ENCODE results near the gene ACSBG1.

ACSBG1 gene

GRCh38 chr15:78237146-78237545 is 2.8 kb upstream of the ACSBG1 start:
- Histone ChIP-seq H2AFZ (ENCODE audit: low read depth, low read length) (no peak overlapping the region), H2BK15ac (ENCODE audit: low read depth, poor library complexity, severe bottlenecking) (no peak overlapping the region), H3K9ac (ENCODE audit: low read length) (no peak overlapping the region), H3K9me3 (ENCODE audit: control insufficient read depth, low read length) (no peaks in the 10 kb centered on the region), H3K23ac (ENCODE audit: low read length in 2 of 2) (no peak overlapping the region), H3K4me1 (ENCODE audit: control insufficient read depth, insufficient read depth, low read depth, low read length) (peaks cover 2% of the 10 kb centered on the region), H3K4me3 (ENCODE audit: insufficient read depth in 1 of 2, low read depth in 1 of 2, low read length in 2 of 2) (no peak overlapping the region), H3K27ac (ENCODE audit: low read length, poor library complexity, severe bottlenecking) (no peak overlapping the region), H2BK120ac (ENCODE audit: low read depth, low read length) (no peak overlapping the region), H2AK5ac (ENCODE audit: low read length, severe bottlenecking) (no peak overlapping the region), H3K4ac (ENCODE audit: low read depth in 1 of 2, low read length in 2 of 2) (no peak overlapping the region), H2BK12ac (ENCODE audit: low read length in 2 of 2) (no peak overlapping the region), H3K36me3 (ENCODE audit: control insufficient read depth in 1 of 2, insufficient read depth in 2 of 2, low read depth in 1 of 2, low read length in 2 of 2) (no peaks in the 10 kb centered on the region), H3K4me2 (ENCODE audit: low read length, poor library complexity, severe bottlenecking) (no peak overlapping the region), H3K18ac (ENCODE audit: low read depth in 1 of 2, low read length in 2 of 2) (no peak overlapping the region), H3K14ac (ENCODE audit: low read length in 2 of 2) (no peak overlapping the region), H3K27me3 (ENCODE audit: control insufficient read depth in 1 of 2, insufficient read depth in 1 of 2, low read length in 2 of 2) (peaks cover 22 to 59% of the 10 kb centered on the region in 2 experiments), H2BK5ac (ENCODE audit: low read depth, low read length, poor library complexity, severe bottlenecking) (no peak overlapping the region), H3K79me1 (replicated peaks; ENCODE audit: low read length, poor library complexity, severe bottlenecking) (no peaks in the 10 kb centered on the region), H4K91ac (ENCODE audit: low read length) (no peak overlapping the region), H4K8ac (ENCODE audit: low read length) (no peak overlapping the region)
- no peak for DNase-seq
- WGBS, result 85% methylated on average over 6 of the region's 6 CpGs

- WGBS, result 87% methylated on average over 6 of the region's 6 CpGs
- Histone ChIP-seq H2AK5ac (ENCODE audit: low read length, severe bottlenecking) (no peak overlapping the region), H3K27me3 (ENCODE audit: control insufficient read depth in 1 of 2, insufficient read depth in 1 of 2, low read length in 2 of 2) (peaks cover 22 to 59% of the 10 kb centered on the region in 2 experiments), H4K91ac (ENCODE audit: low read length) (no peak overlapping the region), H2BK120ac (ENCODE audit: low read depth, low read length) (no peak overlapping the region), H3K79me1 (replicated peaks; ENCODE audit: low read length, poor library complexity, severe bottlenecking) (no peaks in the 10 kb centered on the region), H3K14ac (ENCODE audit: low read length in 2 of 2) (no peak overlapping the region), H3K18ac (ENCODE audit: low read depth in 1 of 2, low read length in 2 of 2) (no peak overlapping the region), H3K27ac (ENCODE audit: low read length, poor library complexity, severe bottlenecking) (no peak overlapping the region), H3K9ac (ENCODE audit: low read length) (no peak overlapping the region), H3K4me3 (ENCODE audit: insufficient read depth in 1 of 2, low read depth in 1 of 2, low read length in 2 of 2) (no peak overlapping the region), H3K23ac (ENCODE audit: low read length in 2 of 2) (no peak overlapping the region), H4K8ac (ENCODE audit: low read length) (no peak overlapping the region), H3K36me3 (ENCODE audit: control insufficient read depth in 1 of 2, insufficient read depth in 2 of 2, low read depth in 1 of 2, low read length in 2 of 2) (no peaks in the 10 kb centered on the region), H2BK12ac (ENCODE audit: low read length in 2 of 2) (no peak overlapping the region), H3K4me1 (ENCODE audit: control insufficient read depth, insufficient read depth, low read depth, low read length) (peaks cover 2% of the 10 kb centered on the region), H3K9me3 (ENCODE audit: control insufficient read depth, low read length) (no peaks in the 10 kb centered on the region), H2BK5ac (ENCODE audit: low read depth, low read length, poor library complexity, severe bottlenecking) (no peak overlapping the region), H2AFZ (ENCODE audit: low read depth, low read length) (no peak overlapping the region), H3K4me2 (ENCODE audit: low read length, poor library complexity, severe bottlenecking) (no peak overlapping the region), H2BK15ac (ENCODE audit: low read depth, poor library complexity, severe bottlenecking) (no peak overlapping the region), H3K4ac (ENCODE audit: low read depth in 1 of 2, low read length in 2 of 2) (no peak overlapping the region)
- DNase-seq, result no peak
Measured at GRCh38 chr15:78236491-78236890, 2.1 kb upstream of the ACSBG1 start.

DNA sequence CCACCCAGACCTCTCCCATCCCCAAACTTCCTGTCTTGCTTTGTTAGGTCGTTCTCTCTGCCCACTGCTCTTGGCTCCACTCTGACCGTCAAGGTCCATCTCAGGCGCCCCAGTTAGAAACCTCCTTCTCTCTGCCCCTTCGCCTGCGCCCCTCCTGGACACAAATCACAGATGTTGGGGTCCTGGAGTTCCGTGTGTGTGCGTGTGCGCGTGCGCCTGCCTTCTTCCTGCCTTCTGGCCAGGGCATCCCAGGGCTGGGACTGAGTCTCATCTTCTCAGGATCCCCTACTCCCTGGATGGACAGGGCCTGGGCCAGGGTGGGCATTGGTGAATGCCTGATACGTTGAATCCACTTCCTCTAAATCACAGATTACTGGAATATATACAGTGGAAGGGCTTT is 869 bp downstream of the ACSBG1 start:
- Histone ChIP-seq H2BK120ac (ENCODE audit: low read depth, low read length) (no peak overlapping the region), H2BK12ac (ENCODE audit: low read length in 2 of 2) (no peak overlapping the region), H3K36me3 (ENCODE audit: control insufficient read depth in 1 of 2, insufficient read depth in 2 of 2, low read depth in 1 of 2, low read length in 2 of 2) (no peaks in the 10 kb centered on the region), H3K23ac (ENCODE audit: low read length in 2 of 2) (no peak overlapping the region), H2BK5ac (ENCODE audit: low read depth, low read length, poor library complexity, severe bottlenecking) (no peak overlapping the region), H3K27ac (ENCODE audit: low read length, poor library complexity, severe bottlenecking) (no peak overlapping the region), H3K9ac (ENCODE audit: low read length) (no peak overlapping the region), H3K9me3 (ENCODE audit: control insufficient read depth, low read length) (no peaks in the 10 kb centered on the region), H4K8ac (ENCODE audit: low read length) (no peak overlapping the region), H3K27me3 (ENCODE audit: control insufficient read depth in 1 of 2, insufficient read depth in 1 of 2, low read length in 2 of 2) (peaks cover 30 to 80% of the 10 kb centered on the region in 2 experiments), H3K4me1 (ENCODE audit: control insufficient read depth, insufficient read depth, low read depth, low read length) (no peaks in the 10 kb centered on the region), H3K14ac (ENCODE audit: low read length in 2 of 2) (no peak overlapping the region), H3K4me2 (ENCODE audit: low read length, poor library complexity, severe bottlenecking) (no peak overlapping the region), H2AK5ac (ENCODE audit: low read length, severe bottlenecking) (no peak overlapping the region), H3K4me3 (ENCODE audit: insufficient read depth in 1 of 2, low read depth in 1 of 2, low read length in 2 of 2) (no peak overlapping the region), H3K79me1 (replicated peaks; ENCODE audit: low read length, poor library complexity, severe bottlenecking) (no peaks in the 10 kb centered on the region), H2BK15ac (ENCODE audit: low read depth, poor library complexity, severe bottlenecking) (no peak overlapping the region), H2AFZ (ENCODE audit: low read depth, low read length) (no peak overlapping the region), H3K4ac (ENCODE audit: low read depth in 1 of 2, low read length in 2 of 2) (no peak overlapping the region), H3K18ac (ENCODE audit: low read depth in 1 of 2, low read length in 2 of 2) (no peak overlapping the region), H4K91ac (ENCODE audit: low read length) (no peak overlapping the region)
- DNase-seq, result no peak
- 74% methylated on average over 11 of the region's 11 CpGs for WGBS

DNA sequence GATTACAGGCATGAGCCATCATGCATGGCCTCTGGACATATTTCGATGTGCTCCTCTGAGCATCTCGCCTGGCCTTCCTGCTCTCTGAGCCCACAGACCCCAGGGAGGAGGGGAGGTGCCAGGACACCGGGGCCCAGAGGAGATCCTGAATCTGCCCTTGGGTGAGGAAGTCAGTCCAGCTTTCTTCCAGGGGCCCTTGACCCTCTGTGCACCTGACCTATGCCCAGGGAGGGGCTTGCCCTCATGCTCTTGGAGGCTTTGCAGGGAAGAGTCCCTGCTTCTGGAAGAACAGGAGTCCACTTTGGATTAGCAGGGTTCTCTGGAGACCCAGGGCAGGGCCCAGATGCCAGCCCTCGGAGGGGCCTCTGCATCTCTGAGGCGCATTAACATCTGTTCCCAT is 1.4 kb downstream of the ACSBG1 start:
- DNase-seq, result no peak
- Histone ChIP-seq H3K27me3 (ENCODE audit: control insufficient read depth in 1 of 2, insufficient read depth in 1 of 2, low read length in 2 of 2) (peaks cover 30 to 81% of the 10 kb centered on the region in 2 experiments), H3K27ac (ENCODE audit: low read length, poor library complexity, severe bottlenecking) (no peak overlapping the region), H2AK5ac (ENCODE audit: low read length, severe bottlenecking) (no peak overlapping the region), H3K9me3 (ENCODE audit: control insufficient read depth, low read length) (no peaks in the 10 kb centered on the region), H3K36me3 (ENCODE audit: control insufficient read depth in 1 of 2, insufficient read depth in 2 of 2, low read depth in 1 of 2, low read length in 2 of 2) (no peaks in the 10 kb centered on the region), H3K23ac (ENCODE audit: low read length in 2 of 2) (no peak overlapping the region), H3K4ac (ENCODE audit: low read depth in 1 of 2, low read length in 2 of 2) (no peak overlapping the region), H3K4me1 (ENCODE audit: control insufficient read depth, insufficient read depth, low read depth, low read length) (no peaks in the 10 kb centered on the region), H2BK5ac (ENCODE audit: low read depth, low read length, poor library complexity, severe bottlenecking) (no peak overlapping the region), H4K91ac (ENCODE audit: low read length) (no peak overlapping the region), H3K18ac (ENCODE audit: low read depth in 1 of 2, low read length in 2 of 2) (no peak overlapping the region), H3K9ac (ENCODE audit: low read length) (no peak overlapping the region), H2AFZ (ENCODE audit: low read depth, low read length) (no peak overlapping the region), H3K79me1 (replicated peaks; ENCODE audit: low read length, poor library complexity, severe bottlenecking) (no peaks in the 10 kb centered on the region), H2BK15ac (ENCODE audit: low read depth, poor library complexity, severe bottlenecking) (no peak overlapping the region), H2BK120ac (ENCODE audit: low read depth, low read length) (no peak overlapping the region), H3K4me3 (ENCODE audit: insufficient read depth in 1 of 2, low read depth in 1 of 2, low read length in 2 of 2) (no peak overlapping the region), H3K4me2 (ENCODE audit: low read length, poor library complexity, severe bottlenecking) (no peak overlapping the region), H3K14ac (ENCODE audit: low read length in 2 of 2) (no peak overlapping the region), H2BK12ac (ENCODE audit: low read length in 2 of 2) (no peak overlapping the region), H4K8ac (ENCODE audit: low read length) (no peak overlapping the region)
- WGBS, result 88% methylated on average over 5 of the region's 5 CpGs
